Endothelial cell of umbilical vein (primary cell): ENCODE results near the gene PPP2CA.

Experiments
- CTCF ChIP-seq, 2 donors: IDR thresholded peaks; 1 replicate in 1 of 2; 2 replicates in 1 of 2; pipeline ENCODE4 v1.5.1; 2011; ENCODE audit warnings: low read length in 2 of 2, mild to moderate bottlenecking in 2 of 2, moderate library complexity in 2 of 2, control low read depth in 1 of 2, inconsistent platforms in 1 of 2, low read depth in 1 of 2; ENCODE audit not compliant: insufficient read depth in 1 of 2; ENCODE audit errors: extremely low read depth in 1 of 2
- EZH2 ChIP-seq: IDR thresholded peaks from 2 replicates; pipeline ENCODE4 v1.6.1; 2012; ENCODE audit warnings: borderline replicate concordance, low read depth, mild to moderate bottlenecking, moderate library complexity, low read length, inconsistent platforms; ENCODE audit not compliant: severe bottlenecking
- GATA2 ChIP-seq: IDR thresholded peaks from 2 replicates; pipeline ENCODE4 v1.7.0; 2011; ENCODE audit warnings: low read depth, mild to moderate bottlenecking, moderate library complexity, mixed read lengths, low read length; ENCODE audit not compliant: insufficient read length, insufficient read depth
- JUN ChIP-seq: IDR thresholded peaks from 2 replicates; pipeline ENCODE4 v1.6.1; 2011; ENCODE audit warnings: borderline replicate concordance, low read depth; ENCODE audit not compliant: insufficient read length, insufficient read depth
- MAX ChIP-seq: IDR thresholded peaks from 2 replicates; pipeline ENCODE4 v1.6.1; 2011; ENCODE audit not compliant: insufficient read depth, insufficient read length
- MYC ChIP-seq: IDR thresholded peaks from one replicate; pipeline ENCODE4 v1.6.1; 2011; ENCODE audit warnings: mild to moderate bottlenecking, low read depth, low read length
- POLR2A ChIP-seq: IDR thresholded peaks from 2 replicates; pipeline ENCODE4 v1.6.1; 2012; ENCODE audit warnings: low read depth, mild to moderate bottlenecking, control low read depth, low read length
- POLR2AphosphoS5 ChIP-seq: IDR thresholded peaks from 2 replicates; pipeline ENCODE4 v1.6.1; 2012; ENCODE audit warnings: low read depth, mild to moderate bottlenecking, control low read depth, low read length, moderate library complexity; ENCODE audit not compliant: insufficient read depth

- TF ChIP-seq CTCF (IDR thresholded peaks at IDR 0.05; ENCODE audit: extremely low read depth in 1 of 2, insufficient read depth in 1 of 2, low read depth in 1 of 2, low read length in 2 of 2): no peak
- no peak for TF ChIP-seq EZH2
- no peak for TF ChIP-seq POLR2A
- TF ChIP-seq MAX: no peak
- no peak for TF ChIP-seq JUN
- no peak for TF ChIP-seq POLR2AphosphoS5
- TF ChIP-seq GATA2: no peak
- no peak for TF ChIP-seq MYC
Measured at GRCh38 chr5:134189031-134189430, 36.8 kb downstream of the PPP2CA start.
